ENCODE results near the gene NLRP6.
"Not testable (repeated sequence)": the region's sequence is repeated elsewhere in the genome, so short reads cannot be mapped to it uniquely, and the experiment has no call there.

NLRP6 gene

GRCh38 chr11:294780-295179 lies 16.6 kb downstream of the NLRP6 start:
- DNase-seq, result no peak

GRCh38 chr11:295351-296170 lies 17.4 kb downstream of the NLRP6 start:
- DNase-seq, result no peak

- DNase-seq, result no peak
These were observed 18.2 kb downstream of the NLRP6 start for GRCh38 chr11:296171-297050.

GRCh38 chr11:297051-297585 lies 18.9 kb downstream of the NLRP6 start:
- no peak for DNase-seq

GRCh38 chr11:297586-298405 lies 19.6 kb downstream of the NLRP6 start:
- no peak for DNase-seq

- no peak for DNase-seq
These were observed 20.3 kb downstream of the NLRP6 start for GRCh38 chr11:298406-299065.

- DNase-seq, result no peak
These were observed 21.1 kb downstream of the NLRP6 start, which contains the start of gene IFITM5 for GRCh38 chr11:299081-299891. TSS of gene IFITM5 (minus strand) at chr11:299526. CDS start at chr11:299490, 36 bp downstream.

GRCh38 chr11:299951-300735 lies 21.9 kb downstream of the NLRP6 start:
- DNase-seq, result no peak

GRCh38 chr11:303363-303762 lies 25.2 kb downstream of the NLRP6 start:
- DNase-seq, result no peak

GRCh38 chr11:304061-304506 lies 25.9 kb downstream of the NLRP6 start:
- DNase-seq, result no peak

GRCh38 chr11:304915-305843 lies 27.0 kb downstream of the NLRP6 start:
- peak; percentile 9 for DNase-seq

- DNase-seq, result no peak
These were observed 27.6 kb downstream of the NLRP6 start for GRCh38 chr11:305844-306211.

- no peak for DNase-seq
These were observed 28.6 kb downstream of the NLRP6 start for GRCh38 chr11:306645-307371.

GRCh38 chr11:307766-308708 lies 29.8 kb downstream of the NLRP6 start, which contains the start of gene IFITM2:
TSS of gene IFITM2 (plus strand) at chr11:307816. CDS start at chr11:308193, 377 bp downstream.
- not testable (repeated sequence) for DNase-seq

- DNase-seq, result not testable (repeated sequence)
These were observed 30.8 kb downstream of the NLRP6 start for GRCh38 chr11:308740-309665.

Measured in NCI-H2171 (cell line).